Spleen (tissue), 11 donors: ENCODE data around the gene TRAF3IP3. TPM values are rescaled to one million over a fixed set of nuclear protein-coding genes. Genes with fewer than 3 reads are reported as not detected.

Experiments
- DNase-seq: peaks from one replicate; pipeline ENCODE4 v3.0.0-alpha.2; 2020
- H3K27ac ChIP-seq, 8 donors: fragments of 200-600 bp; sonication (generic) in 7 of 8; 1 replicate in 4 of 8; 2 replicates in 4 of 8; pipeline versions ENCODE4 v1.5.0 to v1.8.0; 2016 to 2021; ENCODE audit warnings: inconsistent platforms in 4 of 8, mild to moderate bottlenecking in 4 of 8, moderate library complexity in 1 of 8
- H3K27me3 ChIP-seq, 7 donors: fragments of 200-600 bp; sonication (generic) in 6 of 7; replicated peaks in 1 of 7; 1 replicate in 4 of 7; 2 replicates in 3 of 7; pipeline versions ENCODE4 v1.5.0 to v1.8.0; 2016 to 2021; ENCODE audit warnings: inconsistent platforms in 3 of 7, mild to moderate bottlenecking in 1 of 7
- H3K36me3 ChIP-seq, 6 donors: fragments of 200-600 bp; sonication (generic) in 5 of 6; 1 replicate in 4 of 6; 2 replicates in 2 of 6; pipeline versions ENCODE4 v1.5.0 to v1.8.0; 2016 to 2021; ENCODE audit warnings: inconsistent platforms in 2 of 6
- H3K4me1 ChIP-seq, 6 donors: fragments of 200-600 bp; sonication (generic) in 5 of 6; 1 replicate in 3 of 6; 2 replicates in 3 of 6; pipeline versions ENCODE4 v1.5.0 to v1.8.0; 2016 to 2021; ENCODE audit warnings: inconsistent platforms in 3 of 6
- H3K4me3 ChIP-seq, 8 donors: fragments of 200-600 bp; sonication (generic) in 7 of 8; 1 replicate in 4 of 8; 2 replicates in 4 of 8; pipeline versions ENCODE4 v1.5.0 to v1.8.0; 2016 to 2021; ENCODE audit warnings: inconsistent platforms in 4 of 8, mild to moderate bottlenecking in 4 of 8, moderate library complexity in 2 of 8
- H3K9me3 ChIP-seq, 8 donors: fragments of 200-600 bp; sonication (generic) in 7 of 8; 1 replicate in 4 of 8; 2 replicates in 4 of 8; pipeline versions ENCODE4 v1.5.0 to v1.8.0; 2016 to 2021; ENCODE audit warnings: inconsistent platforms in 4 of 8
- POLR2A ChIP-seq, 3 donors: fragments of 450-650 bp; IDR thresholded peaks; one replicate each; pipeline ENCODE4 v1.5.1; 2017; ENCODE audit warnings: antibody characterized with exemption in 3 of 3, mild to moderate bottlenecking in 1 of 3
- POLR2AphosphoS5 ChIP-seq, 3 donors: sonication (generic); formaldehyde crosslinking; IDR thresholded peaks; one replicate each; pipeline ENCODE4 v1.5.1; 2017; ENCODE audit warnings: antibody characterized with exemption in 3 of 3
- WGBS, 5 donors: extraction: QIAGEN DNeasy Blood & Tissue Kit in 3 of 5; methylation state at CpG; one replicate each; pipeline versions ENCODE4 v1.1.5 to v1.1.7; 2013 to 2018; 5-methylcytosine and 5-hydroxymethylcytosine counted together
- intact Hi-C: fragments of 100-400 bp; cut with DNase I; formaldehyde crosslinking; loops from one replicate; pipeline ENCODE4 v1.15.0; 2023; ENCODE audit warnings: low total_unique reads
- polyA plus RNA-seq, 3 donors: library from polyadenylated mRNA; stranded (reverse); fragments of 200-250 nt; gene quantifications; one replicate each; pipeline ENCODE4 v1.2.1, GENCODE V29; 2013
- total RNA-seq, 7 donors: library from RNA; depleted of rRNA in 3 of 7; stranded (reverse); fragments of >200 nt in 3 of 7; fragmentation: NEBNext Ultra II Directional in 4 of 7; extraction: Animal tissue kit (Norgen Biotek cat#: 25700) in 4 of 7; gene quantifications; one replicate each; pipeline versions ENCODE4 v1.1.0 to v1.2.1, GENCODE V29; 2016 to 2021
- TF ChIP-seq, protein P1 (sequence below), 11 experiments: fragments of 200-600 bp in 7 of 11; fragments of 450-650 bp in 4 of 11; sonication (generic) in 4 of 11; IDR thresholded peaks in 8 of 11; conservative IDR thresholded peaks in 3 of 11; 1 replicate in 7 of 11; 2 replicates in 4 of 11; pipeline versions ENCODE4 v1.4.0 to v1.8.0; 2016 to 2021; ENCODE audit warnings: antibody characterized with exemption in 11 of 11, inconsistent platforms in 4 of 11, mild to moderate bottlenecking in 1 of 11
- donor health status: healthy with polysubstance abuse.
- donor health status: DM: no; HTN: no; CAD: no; lungs with moderate emphysema.
- donor health status: DM: no; HTN: no; CAD: no.
- donor health status: Bipolar disorder and iron deficiency.
- donor health status: healthy.
- donor health status: DM: no; HTN: no; CAD: no.
- donor health status: DM: yes; HTN: yes; CAD: no.

The TRAF3IP3 gene
- total and polyA plus RNA-seq, 10 donors, result 95.4 to 189 (median 108) TPM

GRCh38 chr1:209797978-209798639 lies 42.3 kb downstream of the TRAF3IP3 start:
- intact Hi-C loops, result no loop called here
- DNase-seq, result no peak
- no peaks in the 10 kb centered on the region for H3K9me3 ChIP-seq
- WGBS, 5 donors, result 76 to 93% (median 81%) methylated on average over 9 of the region's 9 CpGs
- peaks cover 0 to 20% (median 0%) of the 10 kb centered on the region in 7 donors for H3K27me3 ChIP-seq
- no peaks in the 10 kb centered on the region for H3K4me1 ChIP-seq
- H3K4me3 ChIP-seq, result no peak overlapping the region
- peaks cover 0 to 5% (median 0%) of the 10 kb centered on the region in 6 donors for H3K36me3 ChIP-seq
- TF ChIP-seq POLR2AphosphoS5 (IDR thresholded peaks at IDR 0.05), result no peak
- TF ChIP-seq, protein P1, sequence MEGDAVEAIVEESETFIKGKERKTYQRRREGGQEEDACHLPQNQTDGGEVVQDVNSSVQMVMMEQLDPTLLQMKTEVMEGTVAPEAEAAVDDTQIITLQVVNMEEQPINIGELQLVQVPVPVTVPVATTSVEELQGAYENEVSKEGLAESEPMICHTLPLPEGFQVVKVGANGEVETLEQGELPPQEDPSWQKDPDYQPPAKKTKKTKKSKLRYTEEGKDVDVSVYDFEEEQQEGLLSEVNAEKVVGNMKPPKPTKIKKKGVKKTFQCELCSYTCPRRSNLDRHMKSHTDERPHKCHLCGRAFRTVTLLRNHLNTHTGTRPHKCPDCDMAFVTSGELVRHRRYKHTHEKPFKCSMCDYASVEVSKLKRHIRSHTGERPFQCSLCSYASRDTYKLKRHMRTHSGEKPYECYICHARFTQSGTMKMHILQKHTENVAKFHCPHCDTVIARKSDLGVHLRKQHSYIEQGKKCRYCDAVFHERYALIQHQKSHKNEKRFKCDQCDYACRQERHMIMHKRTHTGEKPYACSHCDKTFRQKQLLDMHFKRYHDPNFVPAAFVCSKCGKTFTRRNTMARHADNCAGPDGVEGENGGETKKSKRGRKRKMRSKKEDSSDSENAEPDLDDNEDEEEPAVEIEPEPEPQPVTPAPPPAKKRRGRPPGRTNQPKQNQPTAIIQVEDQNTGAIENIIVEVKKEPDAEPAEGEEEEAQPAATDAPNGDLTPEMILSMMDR (IDR thresholded peaks at IDR 0.05 in 8 of 11, conservative IDR thresholded peaks at IDR 0.05 in 3 of 11), result no peak
- TF ChIP-seq POLR2A (IDR thresholded peaks at IDR 0.05), result no peak
- H3K27ac ChIP-seq, result no peak overlapping the region

DNA sequence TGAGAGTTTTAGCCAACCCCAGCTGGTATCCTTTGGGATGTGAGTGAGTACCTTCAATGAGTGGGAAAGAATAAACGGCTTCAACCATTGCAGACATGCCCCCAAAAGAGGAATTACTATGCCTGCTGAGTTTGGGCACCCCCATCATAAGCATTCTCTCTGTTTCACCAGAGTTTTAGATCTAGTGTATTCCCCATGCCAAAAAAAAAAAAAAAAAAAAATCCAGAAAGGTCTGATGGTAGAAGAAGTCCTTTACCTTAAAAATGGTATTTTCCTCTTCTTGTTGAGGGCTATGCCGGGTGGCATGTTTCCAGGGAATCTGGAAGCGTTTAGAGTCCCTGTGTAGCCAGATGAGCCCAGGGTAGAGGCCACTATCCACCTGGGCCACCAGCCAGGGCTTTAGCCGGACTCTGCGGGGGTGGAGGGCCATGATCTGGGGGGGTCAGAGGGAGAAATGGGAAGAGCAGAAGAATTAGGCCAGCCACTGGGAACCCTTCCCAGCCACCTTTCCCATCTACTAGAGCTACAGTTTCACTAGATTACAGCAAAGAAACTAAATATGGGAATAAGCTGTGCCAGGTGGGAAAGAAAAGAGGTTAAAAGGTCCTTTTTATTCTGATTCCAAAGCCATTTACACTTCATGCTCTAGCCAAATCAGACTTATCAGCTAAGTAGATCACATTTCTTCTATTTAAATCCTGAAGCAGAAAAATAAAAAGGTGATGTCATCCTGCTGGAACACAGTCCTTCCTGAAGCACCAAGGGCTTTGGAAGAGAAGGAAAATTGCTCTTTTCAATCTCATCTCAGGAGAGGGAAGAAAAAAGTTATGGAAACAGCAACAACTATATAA lies 45.4 kb downstream of the TRAF3IP3 start:
- H3K36me3 ChIP-seq, result no peaks in the 10 kb centered on the region
- H3K4me3 ChIP-seq, result no peak overlapping the region
- H3K9me3 ChIP-seq, result no peaks in the 10 kb centered on the region
- H3K27ac ChIP-seq, result no peak overlapping the region
- peaks cover 0 to 12% (median 9%) of the 10 kb centered on the region in 6 donors for H3K4me1 ChIP-seq
- intact Hi-C loops, result no loop called here
- peaks cover 0 to 20% (median 0%) of the 10 kb centered on the region in 7 donors for H3K27me3 ChIP-seq
- no peak for TF ChIP-seq POLR2AphosphoS5 (IDR thresholded peaks at IDR 0.05)
- TF ChIP-seq POLR2A (IDR thresholded peaks at IDR 0.05), result no peak
- TF ChIP-seq, protein P1 (IDR thresholded peaks at IDR 0.05 in 8 of 11, conservative IDR thresholded peaks at IDR 0.05 in 3 of 11), result no peak
- no peak for DNase-seq
- WGBS, 5 donors, result 79 to 87% (median 83%) methylated on average over 5 of the region's 5 CpGs

DNA sequence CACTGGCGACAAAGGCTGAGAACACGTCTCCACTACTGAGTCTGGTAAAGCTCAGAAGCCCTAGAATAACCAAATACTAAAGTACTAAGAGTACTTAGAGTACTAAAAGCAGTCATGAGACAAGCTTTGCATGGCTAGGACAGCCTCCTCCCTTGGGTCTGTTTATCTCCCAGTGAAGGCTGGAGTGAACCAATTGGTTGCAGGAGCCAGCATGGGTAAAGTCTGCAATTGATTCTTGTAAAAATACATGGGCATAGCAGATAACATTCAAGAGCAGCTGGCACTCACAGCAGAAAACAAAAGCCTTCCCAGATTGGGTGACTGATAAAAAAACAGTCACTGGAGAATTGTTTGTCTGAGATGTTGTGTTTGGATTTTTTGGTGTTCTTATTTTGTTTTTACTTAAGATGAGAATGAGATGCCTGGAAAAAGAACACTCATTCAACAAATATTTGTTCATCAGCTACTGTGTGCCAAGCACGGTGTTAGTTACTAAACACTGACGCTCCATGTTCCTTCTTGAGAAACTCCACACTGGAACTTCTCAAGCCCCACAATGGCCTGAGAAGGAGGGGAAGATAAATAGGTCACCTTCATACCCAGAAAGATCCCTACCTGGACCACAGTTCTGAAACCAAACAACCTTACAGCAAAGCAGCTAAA lies 46.4 kb downstream of the TRAF3IP3 start:
- WGBS, 5 donors, result 80 to 95% (median 93%) methylated on average over 4 of the region's 4 CpGs
- Histone ChIP-seq H3K4me3 (no peak overlapping the region), H3K9me3 (no peaks in the 10 kb centered on the region), H3K4me1 (peaks cover 0 to 18% (median 13%) of the 10 kb centered on the region in 6 donors), H3K36me3 (no peaks in the 10 kb centered on the region), H3K27me3 (peaks cover 0 to 20% (median 0%) of the 10 kb centered on the region in 7 donors), H3K27ac (no peak overlapping the region)
- intact Hi-C loops, result no loop called here
- no peak for TF ChIP-seq POLR2AphosphoS5 (IDR thresholded peaks at IDR 0.05)
- TF ChIP-seq, protein P1 (IDR thresholded peaks at IDR 0.05 in 8 of 11, conservative IDR thresholded peaks at IDR 0.05 in 3 of 11), result no peak
- TF ChIP-seq POLR2A (IDR thresholded peaks at IDR 0.05), result no peak
- no peak for DNase-seq
